GM13976 (cell line): ENCODE data around the gene FBLN2.

Source experiments
- DNase-seq: peaks from one replicate; pipeline ENCODE4 v3.0.0; 2012; ENCODE audit warnings: low spot score
- in situ Hi-C: fragments of 300-500 bp; cut with MboI; formaldehyde crosslinking; loops from one replicate; pipeline ENCODE4 v1.12.0; 2022; ENCODE audit warnings: low sequenced_read_pairs, mixed read lengths, inconsistent platforms; ENCODE audit not compliant: unreplicated experiment
- TF ChIP-seq, protein P1 (sequence below): IDR thresholded peaks from 2 replicates; pipeline ENCODE4 v1.5.1; 2012; ENCODE audit warnings: borderline replicate concordance, mild to moderate bottlenecking; ENCODE audit not compliant: insufficient read depth; ENCODE audit errors: extremely low read depth, missing control alignments, control extremely low read depth

The FBLN2 gene

DNA sequence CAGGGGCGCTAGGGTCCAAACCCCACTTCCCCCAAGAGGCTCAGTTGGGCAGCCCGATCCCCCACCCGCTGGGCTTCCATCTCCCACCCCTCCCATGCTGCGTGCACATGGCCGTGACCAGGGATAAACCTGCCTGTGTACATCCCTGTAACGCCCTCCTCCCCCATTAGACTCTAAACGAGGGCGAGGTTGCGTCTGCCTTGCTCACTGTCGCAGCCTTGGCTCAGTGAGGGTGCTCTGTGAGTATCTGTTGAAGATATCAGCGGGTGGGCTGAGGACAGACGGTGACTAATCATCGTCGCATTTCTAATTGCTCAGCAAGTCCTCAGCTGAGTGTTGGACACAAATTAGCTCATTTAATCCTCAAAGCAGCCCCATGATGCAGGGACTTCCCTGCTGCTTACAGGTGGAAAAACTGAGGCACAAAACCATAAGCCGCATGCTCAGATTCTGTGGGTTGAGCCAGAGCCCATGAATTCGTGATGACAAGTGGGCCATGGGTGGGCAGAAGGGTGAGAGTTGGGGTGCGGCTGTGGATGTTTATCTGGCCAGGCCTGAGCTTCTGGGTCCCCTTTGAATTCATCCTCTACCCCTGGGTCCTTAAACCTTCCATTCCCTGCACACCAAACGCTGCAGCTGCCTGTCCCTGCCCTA, 26.0 kb downstream of the FBLN2 start:
- no peak for DNase-seq
- in situ Hi-C loops, result no loop called here
- TF ChIP-seq, protein P1, sequence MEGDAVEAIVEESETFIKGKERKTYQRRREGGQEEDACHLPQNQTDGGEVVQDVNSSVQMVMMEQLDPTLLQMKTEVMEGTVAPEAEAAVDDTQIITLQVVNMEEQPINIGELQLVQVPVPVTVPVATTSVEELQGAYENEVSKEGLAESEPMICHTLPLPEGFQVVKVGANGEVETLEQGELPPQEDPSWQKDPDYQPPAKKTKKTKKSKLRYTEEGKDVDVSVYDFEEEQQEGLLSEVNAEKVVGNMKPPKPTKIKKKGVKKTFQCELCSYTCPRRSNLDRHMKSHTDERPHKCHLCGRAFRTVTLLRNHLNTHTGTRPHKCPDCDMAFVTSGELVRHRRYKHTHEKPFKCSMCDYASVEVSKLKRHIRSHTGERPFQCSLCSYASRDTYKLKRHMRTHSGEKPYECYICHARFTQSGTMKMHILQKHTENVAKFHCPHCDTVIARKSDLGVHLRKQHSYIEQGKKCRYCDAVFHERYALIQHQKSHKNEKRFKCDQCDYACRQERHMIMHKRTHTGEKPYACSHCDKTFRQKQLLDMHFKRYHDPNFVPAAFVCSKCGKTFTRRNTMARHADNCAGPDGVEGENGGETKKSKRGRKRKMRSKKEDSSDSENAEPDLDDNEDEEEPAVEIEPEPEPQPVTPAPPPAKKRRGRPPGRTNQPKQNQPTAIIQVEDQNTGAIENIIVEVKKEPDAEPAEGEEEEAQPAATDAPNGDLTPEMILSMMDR, result no peak

DNA sequence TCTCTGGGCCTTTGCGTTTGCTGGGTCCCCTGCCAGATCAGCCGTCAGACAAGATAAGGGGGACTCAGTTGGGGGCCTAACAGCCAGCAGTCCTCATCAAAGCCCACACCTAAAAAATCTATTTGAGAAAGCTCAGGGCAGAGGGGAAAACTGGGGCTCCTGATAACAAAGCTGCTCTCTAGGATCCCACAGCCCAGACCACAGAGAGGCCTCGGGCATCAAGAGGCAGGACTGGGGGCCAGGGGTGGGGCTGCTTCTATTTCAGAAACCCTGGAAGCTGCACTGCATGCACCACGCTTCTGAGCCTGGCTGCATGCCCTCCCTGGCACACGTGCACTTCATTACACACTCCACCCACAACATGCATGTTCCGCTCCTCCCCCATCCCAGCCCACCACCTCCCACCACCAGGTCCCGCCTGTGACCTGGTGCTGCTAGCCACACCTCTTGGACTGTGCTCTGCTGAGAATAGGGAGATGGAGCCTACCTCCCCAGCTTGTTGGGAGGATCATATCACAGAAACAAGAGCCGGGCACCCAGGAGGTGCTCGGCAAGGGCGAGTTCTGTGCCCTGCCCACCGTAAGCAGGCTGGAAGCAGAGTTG, 26.6 kb downstream of the FBLN2 start:
- in situ Hi-C loops, result no loop called here
- TF ChIP-seq, protein P1, result no peak
- no peak for DNase-seq

DNA sequence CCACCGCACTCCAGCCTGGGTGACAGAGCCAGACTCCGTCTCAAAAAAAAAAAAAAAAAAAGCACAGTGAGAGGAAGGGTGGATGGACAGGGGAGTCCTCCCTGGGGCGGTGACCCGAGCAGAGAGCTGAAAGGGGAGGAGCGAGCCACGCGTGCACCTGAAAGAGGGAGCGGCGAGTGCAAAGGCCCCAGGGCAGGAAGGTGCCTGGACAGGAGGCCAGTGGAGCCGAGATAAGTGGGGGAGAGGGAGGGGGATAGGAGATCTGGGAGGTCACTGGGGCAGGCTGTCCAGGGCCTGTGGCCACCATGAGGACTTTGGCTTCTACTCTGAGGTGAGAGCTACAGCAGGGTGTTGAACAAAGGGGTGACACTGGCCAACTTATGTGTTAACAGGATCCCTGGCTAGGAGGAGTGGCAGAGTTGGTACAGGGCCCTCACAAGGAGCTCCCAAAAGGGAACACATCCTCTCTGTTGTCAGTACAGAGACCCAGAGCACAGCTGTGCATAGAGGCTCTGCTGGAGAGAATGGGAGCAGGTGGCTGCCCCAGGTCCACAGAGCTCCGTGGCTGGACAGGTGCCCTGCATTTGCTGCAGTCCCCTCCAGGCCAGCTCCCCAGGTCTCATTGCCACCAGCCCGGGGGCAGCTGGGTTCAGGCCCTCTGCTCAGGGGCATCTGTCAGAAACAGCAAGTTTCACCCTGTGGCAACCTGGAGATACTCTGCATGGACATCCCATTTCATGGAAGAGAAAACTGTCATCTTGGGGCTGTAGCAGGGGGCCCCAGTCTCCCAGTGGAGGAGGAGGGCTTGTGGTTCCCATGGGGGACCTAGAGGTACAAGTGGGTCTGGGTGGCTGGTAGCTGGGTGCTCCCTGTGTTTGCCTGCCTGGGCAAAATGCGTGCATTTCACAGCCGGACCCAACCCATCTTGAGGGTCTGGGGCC, 28.5 kb downstream of the FBLN2 start:
- DNase-seq, result no peak
- TF ChIP-seq, protein P1, result no peak
- in situ Hi-C loops, result no loop called here

DNA sequence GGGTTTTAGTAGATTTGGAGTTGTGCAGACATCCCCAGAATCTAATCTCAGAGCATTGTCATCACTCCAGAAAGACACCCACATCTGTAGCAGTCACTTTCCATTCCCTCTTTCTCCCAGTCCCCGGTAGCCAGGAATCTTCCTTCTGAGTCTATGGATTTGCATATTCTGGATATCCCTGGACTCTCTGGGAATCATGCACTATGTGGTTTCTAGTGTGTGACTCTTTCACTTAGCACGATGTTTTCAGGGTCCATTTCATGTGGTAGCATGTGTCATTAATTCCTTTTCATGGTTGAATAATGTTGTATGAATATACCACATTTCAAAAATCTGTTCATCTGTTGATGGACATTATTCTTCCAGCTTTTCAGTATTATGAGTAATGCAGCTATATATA, 29.3 kb downstream of the FBLN2 start:
- TF ChIP-seq, protein P1, result no peak
- no peak for DNase-seq
- in situ Hi-C loops, result no loop called here

DNA sequence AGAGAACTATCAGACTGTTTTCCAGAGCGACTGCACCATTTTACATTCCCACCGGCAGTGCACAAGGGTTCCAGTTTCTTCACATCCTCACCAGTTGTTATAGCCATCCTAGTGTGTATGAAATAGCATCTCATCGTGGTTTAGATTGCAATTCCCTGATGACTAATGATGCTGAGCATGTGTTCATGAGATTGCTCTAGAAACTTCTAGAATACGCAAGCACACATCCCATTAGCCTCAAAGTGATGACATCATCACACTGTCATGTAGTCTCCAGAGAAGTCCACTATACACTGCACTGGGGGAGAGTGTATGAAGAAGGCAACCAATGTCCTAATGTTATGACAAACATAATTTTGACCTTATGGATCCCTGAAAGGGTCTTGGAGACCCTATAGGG, 30.1 kb downstream of the FBLN2 start:
- TF ChIP-seq, protein P1, result no peak
- no peak for DNase-seq

DNA sequence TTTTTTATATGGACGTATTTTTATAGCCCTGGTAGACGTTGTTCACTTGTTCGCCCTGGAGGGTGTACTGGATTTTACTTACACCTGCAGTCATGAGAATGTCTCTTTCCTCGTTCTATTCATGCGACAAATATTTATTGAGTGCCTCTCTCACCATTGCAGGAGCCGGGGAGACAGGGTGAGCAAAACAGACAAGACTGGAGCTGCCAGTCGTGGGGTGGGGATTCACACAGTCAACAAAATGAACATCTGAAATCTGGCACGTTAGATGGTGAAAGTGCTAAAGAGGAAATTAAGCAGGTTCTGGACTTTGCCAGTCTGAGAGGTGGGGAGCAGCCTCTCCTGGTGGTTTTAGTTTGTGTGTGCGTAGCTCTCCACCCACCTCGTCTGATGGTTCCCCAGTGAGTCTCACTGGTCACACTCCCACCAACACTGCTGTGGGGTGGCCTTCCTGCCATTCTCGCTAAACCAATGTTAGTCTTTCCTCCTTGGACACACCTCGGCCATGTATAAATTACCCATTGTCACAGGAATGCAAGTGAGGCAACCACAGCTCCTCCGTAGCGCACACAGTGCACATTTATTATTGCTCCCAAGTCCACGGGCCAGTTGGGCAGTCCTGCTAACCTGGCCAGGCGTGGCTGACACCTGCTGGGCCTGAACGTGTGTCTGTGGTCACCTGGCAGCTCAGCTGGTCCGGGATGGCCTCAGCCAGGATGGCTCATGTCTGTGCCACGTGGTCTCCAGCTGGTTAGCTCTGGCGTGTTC, 31.5 kb downstream of the FBLN2 start:
- no peak for DNase-seq
- in situ Hi-C loops, result no loop called here
- TF ChIP-seq, protein P1, result no peak

More for the DNA sequence above, 30.1 kb downstream of the FBLN2 start:
- in situ Hi-C loops, result no loop called here
